SIG-M5 (cell line): ENCODE results near the gene NBPF10.
"Not testable (repeated sequence)": the region's sequence is repeated elsewhere in the genome, so short reads cannot be mapped to it uniquely, and the experiment has no call there.

Experiments used
- DNase-seq: peaks from one replicate; lab custom pipeline; 2025; lab: John Stamatoyannopoulos, UW

NBPF10 gene

DNA sequence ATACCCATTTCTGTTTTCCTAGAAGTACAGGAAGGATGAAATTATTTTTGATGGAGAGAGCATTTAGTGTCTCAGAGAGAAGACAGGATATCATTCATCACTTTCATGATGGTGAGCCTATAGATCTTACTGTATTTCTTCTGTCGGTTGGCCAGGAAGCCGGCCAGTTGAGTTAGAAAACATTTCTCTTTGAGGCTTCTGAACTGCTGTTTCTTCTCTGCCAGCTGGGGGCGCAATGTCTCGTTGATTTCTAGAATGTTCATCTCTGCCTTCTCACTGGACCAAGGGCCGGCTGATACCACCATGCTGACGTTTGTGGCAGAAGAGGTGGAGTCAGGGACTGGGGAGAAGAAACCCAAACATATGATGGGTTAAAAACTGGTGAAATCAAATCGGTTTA is at the start of gene NBPF10:
NBPF10 (minus strand) TSS at position 340 of the 400 bp plus-strand sequence; CDS start at position 305, 35 bp downstream.
- DNase-seq, result not testable (repeated sequence)

DNA sequence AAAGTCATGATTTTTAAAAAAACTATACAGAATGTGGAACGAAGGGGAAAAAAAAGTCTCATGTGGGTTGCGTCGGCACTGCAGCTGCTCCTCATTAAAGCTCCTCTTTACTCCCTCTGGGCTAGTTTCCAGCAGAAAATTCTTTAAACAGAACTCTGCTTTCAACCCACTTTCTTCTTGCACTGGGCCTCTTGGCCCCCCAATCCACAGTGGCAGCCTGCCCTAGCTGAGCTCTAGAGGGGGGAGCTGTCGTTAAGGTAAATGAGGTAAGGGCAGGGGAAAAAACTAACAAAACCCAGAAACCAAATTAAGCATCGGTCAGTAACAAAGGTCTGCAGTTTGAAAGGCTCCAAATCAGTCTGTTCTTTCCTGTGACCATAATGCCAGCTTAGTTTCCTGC is 29.9 kb upstream of the NBPF10 start:
- not testable (repeated sequence) for DNase-seq

DNA sequence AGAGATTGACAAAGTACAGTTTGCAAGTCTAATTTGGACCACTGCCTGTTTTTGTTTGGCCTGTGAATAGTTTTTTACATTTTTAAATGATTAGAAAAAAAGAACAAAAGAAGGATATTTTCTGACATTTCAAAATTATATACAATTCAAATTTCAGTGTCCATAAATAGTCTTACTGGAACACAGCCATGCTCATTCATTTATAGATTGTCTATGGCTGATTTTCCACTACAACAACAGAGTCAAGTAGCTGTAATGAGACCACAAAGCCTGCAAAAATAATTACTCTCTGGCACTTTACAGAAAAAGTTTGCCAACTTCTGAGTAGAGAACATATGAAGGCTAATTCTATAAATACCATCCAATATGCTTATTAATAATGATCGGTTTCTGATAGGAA is 23.1 kb upstream of the NBPF10 start:
- not testable (repeated sequence) for DNase-seq

DNA sequence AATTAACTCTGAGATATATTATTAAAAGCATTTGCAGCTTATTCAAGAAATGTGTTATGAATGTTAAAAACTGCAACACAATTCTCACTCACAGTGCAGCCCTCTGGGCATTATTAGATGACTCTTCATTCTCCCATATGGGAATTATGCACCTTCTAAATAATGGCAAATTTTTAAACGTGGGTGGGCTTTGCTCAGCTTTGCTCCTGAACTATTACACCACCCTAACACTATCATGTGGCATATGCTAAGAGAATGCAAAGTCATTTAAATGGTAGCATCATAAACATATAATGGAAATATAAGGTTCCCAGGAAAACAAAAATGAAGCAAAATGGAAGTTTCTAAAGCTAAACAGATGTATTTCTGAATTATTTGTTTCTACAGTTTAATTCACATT is 22.7 kb upstream of the NBPF10 start:
- DNase-seq, result not testable (repeated sequence)
